Epithelial cell of proximal tubule (primary cell): Measurements from ENCODE around the gene MAP3K15. TPM values are rescaled to one million over a fixed set of nuclear protein-coding genes. Genes with fewer than 3 reads are reported as not detected.
A peak's percentile ranks its signal among the peaks of the same experiment; 100 is the strongest.

Source experiments
- DNase-seq: peaks from one replicate; pipeline ENCODE4 v3.0.0-alpha.2; 2011; ENCODE audit warnings: low read depth
- H3K4me3 ChIP-seq: 2 replicates; pipeline ENCODE4 v1.5.1; 2011; ENCODE audit warnings: low read depth, mild to moderate bottlenecking, low read length
- CTCF ChIP-seq: conservative IDR thresholded peaks from 2 replicates; pipeline ENCODE4 v1.5.1; 2012; ENCODE audit warnings: low read depth, mild to moderate bottlenecking, low read length
- total RNA-seq: library from RNA; depleted of rRNA; stranded (reverse); fragments of >200 nt; gene quantifications from 2 replicates; pipeline ENCODE4 v1.2.3, GENCODE V29; 2015

The MAP3K15 gene
- total RNA-seq, 1 donor from 2014 or later = 6.1 TPM

GRCh38 chrX:19548279-19548678, 33.0 kb upstream of the MAP3K15 start:
- TF ChIP-seq CTCF = no peak
- DNase-seq = no peak
- no peak overlapping the region for H3K4me3 ChIP-seq

GRCh38 chrX:19545651-19546050, 30.3 kb upstream of the MAP3K15 start:
- H3K4me3 ChIP-seq = no peak overlapping the region
- TF ChIP-seq CTCF = no peak
- no peak for DNase-seq

GRCh38 chrX:19544693-19545305, 29.5 kb upstream of the MAP3K15 start:
- H3K4me3 ChIP-seq = no peak overlapping the region
- TF ChIP-seq CTCF = peak; percentile 74
- DNase-seq = peak; percentile 6

- no peak for TF ChIP-seq CTCF
- no peak overlapping the region for H3K4me3 ChIP-seq
- DNase-seq = no peak
Measured at GRCh38 chrX:19543951-19544381, 28.7 kb upstream of the MAP3K15 start.

GRCh38 chrX:19543020-19543715, 27.9 kb upstream of the MAP3K15 start:
- TF ChIP-seq CTCF = no peak
- no peak for DNase-seq
- H3K4me3 ChIP-seq = no peak overlapping the region

GRCh38 chrX:19541931-19542330, 26.6 kb upstream of the MAP3K15 start:
- no peak for TF ChIP-seq CTCF
- DNase-seq = no peak
- H3K4me3 ChIP-seq = no peak overlapping the region

DNA sequence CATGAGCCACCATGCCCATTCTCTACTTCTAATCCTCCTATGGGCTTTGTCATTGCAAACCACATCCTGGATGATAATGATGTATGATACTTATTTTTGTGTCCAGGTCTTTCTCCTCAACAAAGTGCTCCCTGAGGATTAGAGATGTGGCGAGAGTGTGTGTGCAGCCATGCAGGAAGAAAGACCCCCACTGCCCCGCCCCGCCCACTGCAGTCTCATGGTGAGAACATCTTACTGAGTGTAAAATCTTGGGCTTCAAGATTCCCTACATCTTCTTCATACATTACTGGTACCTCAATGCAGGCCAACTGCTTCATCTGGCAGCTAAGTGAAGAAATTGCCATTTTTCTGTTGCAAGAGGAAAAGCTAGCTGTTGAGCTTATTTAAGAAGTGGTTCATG, 25.9 kb upstream of the MAP3K15 start:
- DNase-seq = no peak
- TF ChIP-seq CTCF = no peak
- no peak overlapping the region for H3K4me3 ChIP-seq
